Measurements from ENCODE around the gene NFILZ. TPM values are rescaled to one million over a fixed set of nuclear protein-coding genes. Genes with fewer than 3 reads are reported as not detected.

The NFILZ gene
- total RNA-seq, 4 donors from 2014 or later = not detected

DNA sequence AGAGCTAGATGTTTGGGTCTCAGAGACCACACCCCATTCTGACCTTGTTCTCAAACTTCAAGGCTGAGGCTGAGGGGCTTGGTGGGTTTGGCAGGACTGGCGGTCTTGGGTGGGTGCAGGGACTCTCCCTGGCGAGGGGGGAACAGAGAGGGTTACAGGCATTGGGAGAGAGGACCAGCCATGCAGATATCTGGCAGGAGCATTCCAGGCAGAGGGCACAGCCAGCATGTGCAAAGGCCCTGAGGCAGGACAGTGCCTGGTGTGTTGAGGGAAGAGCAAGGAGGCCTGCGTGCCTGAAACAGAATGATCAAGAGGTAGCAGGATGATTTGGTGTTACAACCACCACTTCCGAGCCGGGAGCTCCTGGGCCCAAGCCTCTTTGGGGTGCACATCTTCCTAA, 27.4 kb downstream of the NFILZ start:
- DNase-seq (ENCODE audit: low spot score) = no peak
- no peak for ATAC-seq (ENCODE audit: low FRiP score)
- TF ChIP-seq, protein P1, sequence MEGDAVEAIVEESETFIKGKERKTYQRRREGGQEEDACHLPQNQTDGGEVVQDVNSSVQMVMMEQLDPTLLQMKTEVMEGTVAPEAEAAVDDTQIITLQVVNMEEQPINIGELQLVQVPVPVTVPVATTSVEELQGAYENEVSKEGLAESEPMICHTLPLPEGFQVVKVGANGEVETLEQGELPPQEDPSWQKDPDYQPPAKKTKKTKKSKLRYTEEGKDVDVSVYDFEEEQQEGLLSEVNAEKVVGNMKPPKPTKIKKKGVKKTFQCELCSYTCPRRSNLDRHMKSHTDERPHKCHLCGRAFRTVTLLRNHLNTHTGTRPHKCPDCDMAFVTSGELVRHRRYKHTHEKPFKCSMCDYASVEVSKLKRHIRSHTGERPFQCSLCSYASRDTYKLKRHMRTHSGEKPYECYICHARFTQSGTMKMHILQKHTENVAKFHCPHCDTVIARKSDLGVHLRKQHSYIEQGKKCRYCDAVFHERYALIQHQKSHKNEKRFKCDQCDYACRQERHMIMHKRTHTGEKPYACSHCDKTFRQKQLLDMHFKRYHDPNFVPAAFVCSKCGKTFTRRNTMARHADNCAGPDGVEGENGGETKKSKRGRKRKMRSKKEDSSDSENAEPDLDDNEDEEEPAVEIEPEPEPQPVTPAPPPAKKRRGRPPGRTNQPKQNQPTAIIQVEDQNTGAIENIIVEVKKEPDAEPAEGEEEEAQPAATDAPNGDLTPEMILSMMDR (IDR thresholded peaks at IDR 0.05) = no peak

DNA sequence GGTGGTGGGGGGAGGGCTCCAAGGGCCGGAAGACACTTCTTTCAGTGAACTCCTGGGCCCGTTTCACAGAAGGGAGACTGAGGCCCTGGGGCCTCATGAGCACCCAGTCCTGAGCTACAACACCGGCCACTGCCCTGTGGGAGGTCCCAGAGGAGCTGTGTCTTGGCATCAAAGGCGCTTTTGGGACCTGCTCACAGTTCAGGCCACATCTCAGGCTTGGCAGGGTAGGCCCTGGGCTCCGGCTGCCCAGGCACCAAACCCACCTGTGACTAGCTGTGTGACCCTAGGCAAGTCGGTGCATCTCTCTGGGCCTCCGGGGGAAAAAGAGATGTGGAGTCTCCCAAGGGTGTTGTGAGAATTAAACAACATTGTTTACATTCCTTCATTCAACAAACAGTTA, 29.5 kb downstream of the NFILZ start:
- ATAC-seq (ENCODE audit: low FRiP score) (no peak), DNase-seq (ENCODE audit: low spot score) (no peak)
- TF ChIP-seq, protein P1 (IDR thresholded peaks at IDR 0.05) = no peak

DNA sequence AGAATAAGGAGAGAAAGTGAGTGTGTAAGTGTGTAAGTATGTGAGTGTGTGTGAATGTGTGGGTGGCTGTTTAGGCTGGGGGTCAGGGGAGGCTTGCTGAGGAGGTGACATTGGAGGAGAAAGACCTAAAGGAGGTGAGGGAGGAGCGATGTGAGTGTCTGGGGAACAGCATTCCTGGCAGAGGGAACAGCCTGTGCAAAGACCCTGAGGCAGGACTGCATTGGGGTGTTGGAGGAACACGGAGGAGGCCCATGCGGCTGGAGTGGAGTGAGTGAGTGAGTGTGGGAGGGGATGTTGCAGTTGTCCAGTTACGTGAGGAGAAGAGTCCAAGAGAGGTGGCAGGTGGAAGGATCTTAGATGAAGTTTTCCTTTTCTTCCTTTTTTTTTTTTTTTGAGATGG, 31.8 kb downstream of the NFILZ start:
- TF ChIP-seq, protein P1 (IDR thresholded peaks at IDR 0.05) = no peak
- DNase-seq (ENCODE audit: low spot score) = no peak
- no peak for ATAC-seq (ENCODE audit: low FRiP score)

DNA sequence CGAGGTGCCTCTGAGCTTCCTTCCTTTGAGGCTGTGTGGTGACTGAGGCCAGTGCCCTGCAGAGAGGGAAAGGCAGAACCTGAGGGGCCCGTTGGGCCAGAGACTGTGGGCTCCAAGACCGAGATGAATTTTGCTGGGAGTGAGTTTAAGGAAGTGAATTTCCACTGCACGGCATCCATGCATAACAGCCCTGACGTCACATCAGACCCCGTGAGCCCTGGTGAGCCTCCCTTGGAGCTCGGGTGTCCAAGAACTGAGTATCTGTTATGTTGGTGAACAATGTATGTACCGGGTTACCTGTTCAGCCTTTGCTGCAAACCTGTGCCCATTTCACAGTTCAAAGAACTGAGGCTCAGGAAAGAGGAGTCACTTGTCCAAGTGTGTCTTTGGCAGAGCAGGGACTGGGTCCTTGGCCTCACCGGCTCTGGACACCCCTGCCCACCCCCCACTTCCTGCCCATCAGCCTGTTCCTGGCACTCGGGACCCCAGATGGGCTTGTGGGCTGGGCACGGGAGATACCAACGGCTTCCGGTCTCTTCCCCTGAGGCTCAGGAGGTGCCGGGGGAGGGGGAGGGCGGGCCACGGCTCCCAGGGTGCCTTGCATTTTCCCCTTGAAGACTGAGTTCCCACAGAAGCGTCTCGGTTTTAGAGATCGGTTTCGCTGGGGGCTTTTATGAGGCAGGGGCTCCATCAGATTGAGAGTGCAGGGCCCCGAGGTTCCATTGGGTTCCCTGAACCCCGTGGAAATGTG, 33.7 kb downstream of the NFILZ start:
- DNase-seq (ENCODE audit: low spot score) (no peak), ATAC-seq (ENCODE audit: low FRiP score) (no peak)
- TF ChIP-seq, protein P1 (IDR thresholded peaks at IDR 0.05) = no peak

DNA sequence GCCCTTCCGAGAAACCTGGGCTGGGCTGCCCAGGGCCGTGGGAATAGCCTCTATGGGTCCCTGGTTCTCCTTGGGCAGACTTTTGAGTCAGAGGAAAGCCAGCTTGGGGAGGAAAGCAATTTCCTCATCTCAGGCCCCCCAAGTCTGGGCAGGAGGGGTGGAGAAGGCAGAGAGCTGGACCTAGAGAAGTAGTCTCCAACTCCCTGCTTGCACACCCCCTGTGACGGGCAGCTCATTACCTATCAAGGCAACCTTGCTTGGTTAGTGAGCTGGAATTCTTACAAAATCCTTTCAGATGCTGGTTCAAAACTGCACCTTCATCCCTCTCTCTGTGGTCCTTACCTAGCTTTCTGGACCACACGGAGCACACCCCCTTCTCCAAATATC, 34.2 kb downstream of the NFILZ start:
- no peak for ATAC-seq (ENCODE audit: low FRiP score)
- TF ChIP-seq, protein P1 (IDR thresholded peaks at IDR 0.05) = no peak
- no peak for DNase-seq (ENCODE audit: low spot score)

DNA sequence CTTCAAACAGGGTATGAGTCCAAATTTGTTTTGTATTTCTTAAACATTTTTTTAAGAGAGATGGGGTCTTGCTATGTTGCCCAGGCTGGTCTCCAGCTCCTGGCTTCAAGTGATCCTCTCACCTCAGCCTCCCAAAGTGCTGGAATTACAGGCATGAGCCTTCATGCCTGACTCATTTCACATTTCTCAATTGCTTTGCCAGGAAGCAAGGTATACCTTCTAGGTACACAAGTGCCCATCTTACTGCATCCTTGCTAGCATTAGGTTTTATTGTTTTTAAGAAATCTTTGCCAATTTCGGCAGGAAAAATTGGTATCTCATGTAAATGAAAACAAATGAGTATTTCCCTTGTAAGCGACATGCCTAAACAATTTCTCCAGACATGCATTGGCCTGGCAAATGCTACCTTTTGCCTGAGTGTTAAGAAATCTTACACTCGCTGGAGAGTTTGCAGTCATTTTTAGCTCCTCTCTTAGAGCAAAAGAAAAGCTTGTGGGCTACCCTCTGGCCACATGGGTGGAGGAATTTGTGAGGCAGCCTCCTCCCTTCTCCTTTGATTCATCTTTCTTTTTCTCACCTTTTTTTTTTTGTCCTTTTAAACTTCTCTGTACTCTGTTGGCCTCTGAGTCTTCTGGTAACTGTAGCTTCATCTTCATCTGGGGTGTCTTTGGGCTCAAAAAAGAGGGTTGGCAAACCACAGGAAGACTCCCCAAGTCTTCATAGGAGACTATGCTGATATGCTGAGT, 35.2 kb downstream of the NFILZ start:
- ATAC-seq (ENCODE audit: low FRiP score) (no peak), DNase-seq (ENCODE audit: low spot score) (no peak)
- TF ChIP-seq, protein P1 (IDR thresholded peaks at IDR 0.05) = no peak

All from omental fat pad (tissue), 4 donors.